Measurements from ENCODE around the gene NEMP2.
"Not testable (repeated sequence)": the region's sequence is repeated elsewhere in the genome, so short reads cannot be mapped to it uniquely, and the experiment has no call there.

NEMP2 gene

DNA sequence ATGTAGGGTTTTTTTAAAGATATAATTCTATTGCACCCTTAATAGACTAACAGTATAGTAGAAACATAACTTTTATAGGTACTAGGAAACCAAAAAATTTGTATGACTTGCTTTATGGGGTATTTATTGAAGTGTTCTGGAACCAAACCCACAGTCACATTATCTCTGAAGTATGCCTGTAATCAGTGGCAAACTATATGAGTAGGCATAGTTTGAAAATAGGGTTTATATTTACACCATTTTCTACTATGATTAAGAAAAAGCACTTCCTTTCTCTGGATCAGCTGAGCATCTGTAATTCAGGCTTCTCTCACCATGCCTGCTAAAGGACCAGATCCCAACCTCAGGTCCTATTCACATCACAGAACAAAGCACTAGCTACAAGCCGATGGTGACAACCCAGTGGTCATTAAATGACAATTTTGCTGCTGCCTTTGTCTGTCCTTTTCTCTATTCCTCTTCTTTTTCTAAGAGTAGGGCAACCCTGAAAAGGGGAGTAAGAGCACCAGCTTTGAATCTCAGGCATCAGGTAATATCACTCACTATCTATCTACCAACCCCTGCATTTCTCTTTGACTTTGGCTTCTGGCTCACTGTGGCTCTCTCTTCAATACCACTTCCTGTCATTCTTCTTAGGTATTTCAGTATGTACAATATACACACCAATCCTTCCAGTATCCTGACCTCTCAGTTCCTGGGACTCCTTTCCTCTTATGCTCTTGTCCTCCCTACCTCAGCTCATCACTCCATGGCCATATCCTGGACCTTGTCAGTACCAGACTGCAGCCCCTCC, 14.4 kb downstream of the NEMP2 start:
- DNase-seq: no peak

DNA sequence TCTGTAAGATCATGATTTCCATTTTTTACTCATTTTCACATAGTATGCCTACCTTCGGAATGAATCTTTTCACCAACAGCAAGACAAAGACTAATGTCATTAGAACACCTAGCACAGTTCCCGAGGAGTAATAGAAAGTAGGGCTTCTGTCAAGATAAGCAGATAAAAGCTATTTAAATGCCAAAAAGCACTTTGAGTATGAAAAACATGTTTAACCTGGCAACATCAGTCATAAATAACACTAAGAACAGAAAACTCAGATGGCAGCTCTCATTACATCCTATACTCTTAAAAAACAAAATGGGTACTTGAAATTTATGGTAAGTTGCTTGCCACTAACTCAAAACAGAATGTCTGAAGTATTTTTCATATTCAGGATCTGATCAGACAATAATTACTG, 17.1 kb downstream of the NEMP2 start:
- no peak for DNase-seq

DNA sequence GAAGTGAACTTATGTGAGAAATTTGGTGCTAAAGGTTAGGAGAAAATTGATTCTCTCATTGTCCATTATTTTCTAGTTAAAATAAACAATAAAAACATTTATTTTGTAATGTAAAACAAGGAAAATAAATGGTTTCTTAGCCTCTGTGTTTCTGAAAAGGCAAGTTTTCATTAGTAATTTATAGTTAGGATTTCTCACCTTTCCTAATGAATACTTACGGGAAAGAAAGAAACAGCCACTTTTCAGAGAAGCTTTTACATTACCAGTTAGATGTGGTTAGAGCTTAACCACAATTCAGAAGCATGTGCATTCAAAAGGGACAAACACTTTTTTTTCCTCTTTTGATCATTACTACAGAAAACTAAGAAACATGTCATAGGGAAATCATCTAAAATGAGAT, 18.8 kb downstream of the NEMP2 start:
- DNase-seq: no peak

DNA sequence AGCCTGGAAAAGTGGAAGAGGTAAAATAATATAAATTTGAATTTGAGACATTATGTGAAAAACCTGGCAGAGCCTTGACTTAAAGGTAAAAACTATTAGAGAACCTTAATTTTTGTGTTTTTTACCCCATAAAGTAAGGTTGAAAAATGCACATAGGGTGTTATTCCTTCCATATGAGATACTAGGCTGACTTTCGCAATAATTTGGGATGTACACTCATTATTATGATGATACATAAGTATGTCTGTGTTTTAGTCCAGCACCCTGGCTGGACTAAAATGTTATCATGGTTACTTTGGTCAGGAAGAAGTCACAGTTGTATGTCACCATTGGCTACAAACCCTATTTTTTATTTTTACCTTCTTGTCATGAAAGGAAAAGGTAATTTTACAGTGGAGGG, 19.8 kb downstream of the NEMP2 start:
- no peak for DNase-seq

DNA sequence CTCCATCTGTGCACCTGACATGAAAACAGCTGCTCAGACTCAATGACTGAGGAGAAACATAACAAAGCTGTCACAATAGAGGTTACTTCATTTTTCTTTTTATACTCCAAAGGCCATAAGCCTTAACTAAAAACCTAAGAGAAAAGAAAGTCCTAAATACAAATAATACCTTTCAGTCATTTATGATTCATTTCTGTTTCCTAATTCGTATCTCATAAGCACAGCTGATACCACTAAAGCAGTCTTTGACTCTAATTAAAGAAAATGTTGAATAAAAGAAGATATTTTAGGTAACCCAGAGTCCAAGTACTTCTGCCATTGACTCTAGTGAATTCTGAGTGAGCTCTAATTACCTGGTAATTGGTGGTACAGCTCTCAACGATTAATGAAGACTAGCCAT, 20.6 kb downstream of the NEMP2 start:
- DNase-seq: no peak

DNA sequence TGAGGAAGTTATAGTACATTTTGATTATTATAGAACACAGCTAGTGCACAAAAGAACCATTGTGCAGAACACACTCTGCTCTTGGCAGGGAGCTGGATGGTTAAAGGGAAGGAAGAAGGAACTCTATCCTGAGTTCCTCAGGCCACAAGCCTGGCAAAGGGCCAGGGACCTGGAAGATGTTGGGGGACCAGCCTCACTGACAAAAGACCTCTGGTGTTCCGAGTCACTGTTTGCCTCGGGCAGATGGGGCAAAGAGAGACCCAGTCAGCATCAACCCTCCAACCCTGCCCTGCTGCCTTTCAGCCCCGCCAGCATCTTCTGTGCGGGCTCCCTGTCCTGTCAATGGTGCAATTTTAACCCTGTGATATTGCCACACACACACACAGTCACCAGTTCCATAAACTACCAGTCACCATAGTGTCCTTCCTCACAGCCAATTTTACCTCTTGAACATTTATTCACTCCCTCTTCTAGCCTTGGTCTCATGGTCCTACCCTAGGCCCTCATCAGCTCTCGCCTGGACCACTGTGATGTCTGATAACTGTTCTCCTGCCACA, 21.9 kb downstream of the NEMP2 start:
- no peak for DNase-seq

DNA sequence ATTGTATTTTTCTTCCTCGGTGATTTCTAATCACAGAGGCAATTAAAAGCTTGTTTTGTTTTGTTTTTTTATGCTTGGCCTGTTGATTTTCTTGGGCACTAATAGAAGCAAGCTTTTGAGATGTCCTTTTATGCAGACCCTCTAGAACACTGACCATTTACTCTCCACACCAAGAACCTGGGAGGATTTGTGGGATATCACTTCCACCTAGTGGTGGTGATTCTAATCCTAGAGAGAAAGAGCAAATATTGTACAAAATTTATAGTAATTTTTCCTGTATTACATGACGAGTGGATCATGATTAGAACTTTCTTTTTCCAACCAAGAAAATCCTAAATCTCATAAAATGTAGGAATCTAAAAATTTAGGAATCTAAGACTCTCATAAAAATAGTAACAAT, 23.4 kb downstream of the NEMP2 start:
- DNase-seq: no peak

DNA sequence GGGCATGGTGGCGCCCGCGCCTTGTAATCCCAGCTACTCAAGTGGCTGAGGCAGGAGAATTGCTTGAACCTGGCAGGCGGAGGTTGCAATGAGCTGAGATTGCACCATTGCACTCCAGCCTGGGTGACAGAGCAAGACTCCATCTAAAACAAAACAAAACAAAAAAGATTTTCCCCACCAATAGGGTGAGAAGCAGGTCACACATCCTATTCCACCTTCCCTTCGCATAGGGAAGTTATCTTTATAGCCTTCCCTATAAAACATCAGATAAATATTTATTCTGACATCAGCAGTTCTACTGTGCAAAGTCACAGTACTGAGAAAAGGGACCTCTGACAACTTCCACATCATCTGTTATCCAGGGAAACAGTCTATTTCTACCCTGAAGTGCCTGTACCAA, 24.6 kb downstream of the NEMP2 start:
- not testable (repeated sequence) for DNase-seq

DNA sequence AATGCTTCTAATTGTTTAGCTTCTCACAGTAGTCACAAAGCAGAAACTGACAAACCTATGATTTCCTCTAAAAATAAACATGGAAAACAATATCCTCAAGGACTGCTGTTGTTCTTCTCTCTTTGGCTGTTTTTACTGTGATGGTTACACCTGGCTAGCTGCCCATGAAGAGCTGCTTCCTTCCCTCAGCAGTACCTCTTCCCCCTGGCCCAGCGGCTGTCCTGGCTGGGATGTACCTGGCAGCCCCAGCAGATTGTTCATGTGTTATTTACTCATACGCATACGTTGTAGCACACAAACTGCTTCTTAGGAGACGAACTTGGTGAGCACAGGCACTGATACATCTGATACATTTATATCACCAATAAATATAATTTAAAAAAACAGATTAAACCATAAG, 27.4 kb downstream of the NEMP2 start:
- DNase-seq: no peak

DNA sequence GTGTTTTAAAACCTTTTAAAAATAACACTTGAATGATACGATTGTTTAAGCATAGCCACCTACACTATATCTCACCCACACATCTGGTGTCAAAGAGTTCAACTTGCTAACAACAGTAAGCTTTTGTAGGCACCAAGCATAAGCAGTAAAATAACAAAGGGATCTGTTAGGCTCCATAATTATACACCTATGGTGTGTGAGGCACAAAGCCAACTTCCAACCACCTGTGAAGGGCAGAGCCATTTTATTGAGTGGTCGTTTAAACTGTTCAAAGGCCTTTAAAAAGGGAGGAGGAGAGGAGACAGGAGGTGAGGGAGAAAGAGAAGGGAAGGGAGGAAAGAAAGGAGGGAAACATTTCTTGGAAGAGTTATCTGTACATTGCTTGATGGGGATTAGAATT, 27.9 kb downstream of the NEMP2 start:
- DNase-seq: no peak

DNA sequence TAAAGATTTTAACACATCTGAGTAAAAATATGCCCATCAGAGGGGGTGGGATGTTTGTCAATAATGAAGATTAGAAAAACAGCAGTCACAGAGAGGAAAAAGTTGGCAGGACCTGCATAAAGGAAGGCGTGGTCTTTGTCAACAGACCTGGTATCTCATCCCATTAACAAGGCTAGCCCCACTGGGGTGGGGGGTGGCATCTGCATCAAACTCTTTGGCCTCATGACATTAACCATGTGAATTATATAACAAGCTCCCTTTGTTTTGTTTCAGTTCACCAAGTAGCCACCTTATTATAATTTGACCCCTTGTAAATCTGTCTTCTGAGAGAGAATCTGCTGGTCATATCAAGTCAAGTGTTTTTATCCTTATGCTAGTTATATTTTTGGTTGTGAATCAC, 28.8 kb downstream of the NEMP2 start:
- DNase-seq: no peak

DNA sequence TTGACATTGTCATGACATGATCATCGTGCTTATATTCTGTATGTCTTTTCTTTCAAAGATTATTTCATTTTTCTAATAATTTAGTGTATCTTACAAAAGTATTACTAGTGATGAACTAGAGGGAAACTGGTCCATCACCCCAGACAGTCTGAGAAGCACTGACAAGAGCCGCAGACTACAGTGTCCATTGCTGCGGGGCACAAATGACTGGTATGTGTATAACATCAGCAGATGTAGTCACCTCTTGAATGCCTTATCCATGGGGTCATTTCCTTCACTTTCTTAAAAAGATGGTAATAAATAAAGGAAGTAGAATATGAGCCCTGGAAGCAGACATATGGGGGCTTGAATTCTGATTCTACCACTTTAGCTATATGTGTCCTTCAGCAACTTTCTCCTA, 29.6 kb downstream of the NEMP2 start:
- DNase-seq: no peak

DNA sequence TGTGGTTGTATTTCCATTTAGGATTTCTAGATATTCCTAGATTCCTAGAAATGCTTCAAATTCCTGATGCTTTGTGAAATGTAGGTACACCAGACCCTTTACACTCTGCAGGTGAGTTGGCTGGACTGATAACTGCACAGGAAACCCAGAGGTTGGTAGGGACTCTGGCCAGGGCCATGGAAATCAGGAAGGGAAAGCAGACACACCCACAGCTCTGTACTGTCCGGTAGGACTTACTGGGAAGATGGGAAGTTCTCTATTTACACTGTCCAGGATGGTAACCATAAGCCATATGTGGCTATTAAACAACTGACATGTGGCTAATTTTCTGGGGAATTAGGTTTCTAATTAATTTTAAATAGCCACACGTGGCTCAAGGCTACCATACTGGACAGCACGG, 31.4 kb downstream of the NEMP2 start:
- no peak for DNase-seq

DNA sequence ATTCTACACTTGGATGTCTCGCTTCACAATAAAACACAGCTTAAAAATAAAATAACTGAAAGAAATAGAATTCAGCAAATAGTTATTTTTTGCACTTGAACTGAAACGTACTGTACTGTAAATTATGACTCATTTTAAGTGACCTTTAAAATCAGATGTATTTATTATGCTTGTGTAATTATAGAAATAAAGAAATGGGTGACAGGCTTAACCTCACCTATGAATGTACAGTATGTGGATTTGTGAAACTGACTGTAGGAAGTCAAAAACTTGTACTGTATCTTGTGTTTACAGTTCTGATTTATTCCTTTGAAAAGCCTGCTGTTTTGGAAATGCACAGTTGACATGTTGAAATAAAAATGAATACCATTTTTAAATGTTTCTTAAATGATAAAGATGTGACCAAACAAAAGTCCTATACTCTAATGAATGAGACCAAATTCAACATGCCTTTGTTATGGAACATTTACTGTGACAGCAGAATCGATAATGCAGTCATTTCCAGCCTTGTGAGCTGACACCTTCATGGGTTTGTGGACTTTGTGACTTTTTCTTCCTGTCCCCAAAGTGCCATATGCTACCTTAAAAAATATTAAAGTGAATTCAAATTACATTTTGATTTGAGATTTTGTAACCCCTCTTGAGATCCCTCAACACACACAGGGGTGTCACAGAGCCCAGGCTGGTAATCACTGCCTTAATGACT, 32.7 kb downstream of the NEMP2 start:
- DNase-seq: no peak

DNA sequence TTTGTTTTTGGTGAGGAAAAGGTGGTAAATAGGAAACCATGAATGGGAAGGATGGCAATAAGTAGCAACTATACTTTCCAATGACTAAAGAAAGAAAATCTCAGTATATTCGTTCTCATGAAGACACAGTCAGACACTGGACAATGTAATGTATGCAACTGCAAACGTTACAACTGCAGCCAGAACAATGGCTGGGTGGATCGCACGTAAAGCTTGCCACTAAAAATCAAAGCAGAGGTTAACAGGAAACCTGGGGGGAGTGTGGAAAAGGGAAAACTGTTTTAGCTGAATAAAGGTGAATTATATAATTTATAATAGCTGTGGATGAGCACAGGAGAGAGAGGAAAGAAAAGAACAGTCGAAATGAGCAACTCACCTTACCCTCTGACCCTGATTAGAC, 33.3 kb downstream of the NEMP2 start:
- no peak for DNase-seq

DNA sequence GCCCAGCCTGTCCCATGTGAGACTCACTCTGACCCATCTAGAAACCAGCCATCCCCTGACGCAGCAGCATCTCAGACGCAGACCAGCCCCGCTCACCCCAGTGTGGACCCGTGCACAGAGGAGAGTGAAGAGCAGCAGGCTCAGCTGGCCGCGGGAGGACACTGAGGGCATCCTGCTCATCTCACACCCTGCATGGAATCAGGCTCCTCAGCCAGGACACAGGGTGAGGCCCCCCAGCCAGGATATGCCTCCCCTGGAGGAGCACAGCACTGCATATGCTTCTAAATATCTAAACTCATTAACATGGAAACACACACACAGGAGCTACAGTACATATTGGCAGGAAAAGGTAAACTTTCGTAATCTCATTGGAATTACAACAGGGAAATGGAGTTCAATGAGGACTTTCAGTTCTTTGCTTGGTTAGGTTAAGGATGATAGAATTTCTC, 34.4 kb downstream of the NEMP2 start:
- DNase-seq: no peak

DNA sequence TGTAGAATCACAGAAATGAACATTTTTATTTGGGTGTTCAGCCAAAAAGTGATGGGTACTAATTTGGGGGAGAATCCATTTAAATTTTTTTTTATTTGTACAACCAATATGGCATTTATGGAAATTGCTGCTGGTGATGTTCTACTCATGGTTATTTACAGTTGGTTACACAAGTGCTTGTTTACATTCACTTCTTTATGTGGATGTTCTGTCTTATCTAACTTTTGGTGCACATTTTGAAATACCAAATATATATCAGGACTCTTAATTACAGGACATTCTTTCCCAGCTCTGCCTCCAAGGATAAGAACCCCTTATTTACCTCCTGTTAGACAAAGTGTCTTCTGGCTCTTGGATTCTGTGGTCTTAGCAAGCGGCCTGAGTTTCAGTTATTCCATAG, 35.2 kb downstream of the NEMP2 start:
- no peak for DNase-seq

DNA sequence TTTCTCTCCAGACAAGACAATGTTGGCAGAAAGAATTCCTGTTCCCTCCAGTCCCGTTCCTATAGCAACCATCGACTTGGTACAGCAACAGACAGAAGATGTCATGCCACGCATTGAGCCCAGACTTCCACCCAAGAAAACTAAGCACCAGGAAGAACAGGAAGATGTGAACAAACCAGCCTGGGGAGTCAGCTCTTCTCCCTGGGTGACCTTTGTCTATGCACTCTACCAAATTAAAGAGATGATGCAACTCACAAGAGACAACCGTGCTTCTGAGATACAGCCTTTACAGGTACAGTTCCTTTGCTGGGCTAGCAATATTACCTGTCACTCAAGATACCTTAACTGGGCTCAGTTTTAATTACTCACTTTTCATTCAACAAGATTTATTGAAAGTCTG, 37.1 kb downstream of the NEMP2 start:
- no peak for DNase-seq

DNA sequence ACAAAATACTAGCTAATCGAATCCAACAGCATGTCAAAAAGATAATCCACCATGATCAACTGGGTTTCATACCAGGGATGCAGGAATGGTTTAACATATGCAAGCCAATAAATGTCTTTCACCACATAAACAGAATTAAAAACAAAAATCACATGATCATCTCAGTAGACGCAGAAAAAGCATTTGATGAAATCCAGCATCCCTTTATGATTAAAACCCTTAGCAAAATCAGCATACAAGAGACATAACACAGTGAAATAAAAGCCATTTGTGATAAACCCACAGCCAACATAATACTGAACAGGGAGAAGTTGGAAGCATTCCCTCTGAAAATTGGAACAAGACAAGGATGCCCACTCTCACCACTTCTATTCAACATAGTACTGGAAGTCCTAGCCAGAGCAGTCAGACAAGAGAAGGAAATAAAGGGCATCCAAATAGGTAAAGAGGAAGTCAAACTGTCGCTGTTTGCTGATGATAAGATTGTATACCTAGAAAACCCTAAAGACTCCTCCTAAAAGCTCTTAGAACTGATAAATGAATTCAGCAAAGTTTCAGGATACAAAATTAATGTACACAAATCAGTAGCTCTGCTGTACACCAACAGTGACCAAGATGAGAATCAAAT, 39.8 kb downstream of the NEMP2 start:
- DNase-seq: not testable (repeated sequence)

DNA sequence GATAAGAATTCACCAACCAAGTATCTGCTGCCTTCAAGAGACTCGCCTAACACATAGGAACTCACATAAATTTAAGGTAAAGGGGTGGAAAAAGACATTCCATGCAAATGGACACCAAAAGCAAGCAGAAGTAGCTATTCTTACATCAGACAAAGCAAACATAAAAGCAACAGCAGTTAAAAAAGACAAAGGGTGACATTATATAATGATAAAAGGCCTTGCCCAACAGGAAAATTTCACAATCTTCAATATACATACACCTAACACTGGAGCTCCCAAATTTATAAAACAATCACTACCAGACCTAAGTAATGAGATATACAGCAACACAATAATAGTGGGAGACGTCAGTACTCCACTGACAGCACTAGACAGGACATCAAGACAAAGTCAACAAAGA, 41.4 kb downstream of the NEMP2 start:
- DNase-seq: no peak

DNA sequence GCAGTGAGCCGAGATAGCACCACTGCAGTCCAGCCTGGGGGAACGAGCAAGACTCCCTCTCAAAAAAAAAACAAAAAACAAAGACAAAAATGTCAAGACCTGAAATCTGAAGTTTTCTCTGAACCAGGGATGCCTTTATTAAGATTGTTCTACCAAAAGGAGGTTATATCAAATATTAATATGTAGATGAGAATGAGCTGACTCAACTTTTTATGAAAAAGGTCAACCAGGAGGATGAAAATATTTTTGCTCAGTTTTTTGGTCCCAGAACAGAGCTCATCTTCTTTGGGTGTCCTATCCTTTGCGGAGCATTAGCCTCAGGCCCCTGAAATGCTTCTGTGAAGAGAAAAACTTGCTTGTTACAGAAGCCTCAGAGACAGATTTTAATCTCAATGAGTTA, 44.0 kb downstream of the NEMP2 start:
- no peak for DNase-seq

DNA sequence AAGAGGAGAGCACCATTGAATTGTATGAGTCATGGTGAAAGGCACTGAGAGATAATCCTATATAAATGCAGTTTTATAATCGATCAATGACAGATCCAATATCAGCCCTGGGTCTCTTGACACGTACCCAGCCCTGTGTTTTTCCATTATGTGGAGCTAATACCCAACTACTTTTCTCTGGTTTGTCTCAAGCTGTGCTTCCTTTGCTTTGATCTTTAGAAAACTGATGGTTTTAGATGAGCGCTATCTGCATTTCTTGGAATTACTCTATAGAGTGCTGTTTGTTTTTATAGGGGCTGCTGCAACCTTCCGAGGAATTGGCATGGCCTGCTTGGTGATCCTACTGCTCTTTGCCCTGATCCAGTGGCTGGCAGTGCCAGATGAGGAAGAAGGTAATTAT, 45.0 kb downstream of the NEMP2 start:
- DNase-seq: no peak

DNA sequence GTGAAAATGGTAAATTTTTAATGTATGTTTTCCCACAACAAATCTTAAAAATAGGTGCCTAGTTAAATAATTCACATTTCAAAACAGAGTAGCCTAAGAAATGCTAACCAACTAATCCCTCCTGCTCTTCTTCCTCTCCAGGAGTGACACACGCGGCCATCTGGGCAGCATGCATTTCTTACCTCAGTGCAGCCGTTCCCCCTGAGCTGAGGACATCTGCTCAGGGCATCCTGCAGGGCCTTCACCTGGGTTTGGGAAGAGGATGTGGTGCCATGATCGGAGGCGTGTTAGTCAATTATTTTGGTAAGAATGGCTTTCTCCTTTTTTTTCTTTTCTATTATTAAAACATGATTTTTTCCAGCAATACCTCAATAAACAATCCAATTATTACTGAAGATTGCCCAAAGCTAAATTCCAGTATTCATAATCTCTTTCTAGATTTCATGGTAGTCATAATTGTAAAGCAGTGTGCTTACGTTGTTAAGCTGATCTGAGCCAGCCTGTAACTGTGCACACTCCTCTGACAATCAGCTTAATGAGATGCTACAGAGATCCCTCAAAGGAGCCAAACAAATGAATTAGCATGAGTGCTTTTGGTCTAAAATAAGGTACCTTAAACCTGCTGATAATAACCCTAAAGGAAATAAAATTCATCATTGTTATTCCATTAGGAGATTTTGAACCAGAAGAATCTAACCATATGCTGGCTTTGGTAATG, 45.8 kb downstream of the NEMP2 start:
- no peak for DNase-seq

Measured in activated T-cell treated with anti-CD3 and anti-CD28 coated beads, Interleukin-2, amount 50 U/mL, for 48 hours (primary cell).